Psoas muscle (tissue), 8 donors: ENCODE results near the gene CHP2. TPM values are rescaled to one million over a fixed set of nuclear protein-coding genes. Genes with fewer than 3 reads are reported as not detected.

Experiments used
- ATAC-seq, 4 donors: fragments of 200-7000 bp; cut with Tn5 transposase; one replicate each; pipeline ENCODE4 v1.9.1; 2020; ENCODE audit warnings: moderate library complexity in 3 of 4, mild to moderate bottlenecking in 2 of 4
- DNase-seq, 2 donors: peaks; one replicate each; pipeline ENCODE4 v3.0.0-alpha.2; 2020
- H3K27ac ChIP-seq: fragments of 200-600 bp; one replicate; pipeline ENCODE4 v1.8.0; 2022
- H3K27me3 ChIP-seq, 3 donors: fragments of 200-600 bp in 1 of 3; one replicate each; pipeline versions ENCODE4 v1.6.1 to v1.8.0; 2013 to 2022; ENCODE audit warnings: low read length in 2 of 3, mild to moderate bottlenecking in 2 of 3, moderate library complexity in 1 of 3; ENCODE audit not compliant: insufficient read depth in 3 of 3
- H3K36me3 ChIP-seq, 2 donors: fragments of 200-600 bp in 1 of 2; one replicate each; pipeline versions ENCODE4 v1.6.1 to v1.8.0; 2013 to 2022; ENCODE audit warnings: low read depth in 1 of 2, mild to moderate bottlenecking in 1 of 2, moderate library complexity in 1 of 2; ENCODE audit not compliant: insufficient read depth in 1 of 2
- H3K4me1 ChIP-seq: fragments of 200-600 bp; one replicate; pipeline ENCODE4 v1.8.0; 2022
- H3K4me3 ChIP-seq: fragments of 200-600 bp; one replicate; pipeline ENCODE4 v1.8.0; 2022; ENCODE audit warnings: mild to moderate bottlenecking
- H3K9me3 ChIP-seq: fragments of 200-600 bp; one replicate; pipeline ENCODE4 v1.8.0; 2022
- CTCF ChIP-seq: fragments of 200-600 bp; IDR thresholded peaks from one replicate; pipeline ENCODE4 v1.8.0; 2022; ENCODE audit warnings: antibody characterized with exemption
- WGBS, 3 donors: extraction: QIAGEN DNeasy Blood & Tissue Kit; methylation state at CpG; one replicate each; pipeline versions ENCODE4 v1.1.6 to v1.1.7; 2013; 5-methylcytosine and 5-hydroxymethylcytosine counted together
- intact Hi-C, 2 donors: fragments of 100-400 bp; cut with DNase I; formaldehyde crosslinking; loops; one replicate each; pipeline versions ENCODE4 v1.11.0 to v1.14.2; 2022
- long read RNA-seq, 2 donors: library from polyadenylated mRNA; unstranded; transcript quantifications; one replicate each; pipeline ENCODE4 v2.0.0, GENCODE V29; 2021
- polyA plus RNA-seq, 3 donors: library from polyadenylated mRNA; stranded (reverse); fragments of 200-250 nt; gene quantifications; one replicate each; pipeline ENCODE4 v1.2.3, GENCODE V29; 2013
- total RNA-seq, 4 donors: library from RNA; stranded (reverse); fragmentation: NEBNext Ultra II Directional in 2 of 4; extraction: Animal tissue kit (Norgen Biotek cat#: 25700) in 2 of 4; gene quantifications; one replicate each; pipeline versions ENCODE4 v1.2.1 to v1.2.4, GENCODE V29; 2021 to 2023
- donor health status: healthy with polysubstance abuse.
- donor health status: DM: no; HTN: no; CAD: no; lungs with moderate emphysema.
- donor health status: Bipolar disorder and iron deficiency.
- donor health status: healthy.
- donor health status: DM: yes; HTN: yes; CAD: no.
- donor health status: DM: no; HTN: no; CAD: no.
- donor health status: DM: no; HTN: no; CAD: no.
- donor health status: DM: yes; HTN: yes; CAD: no.

CHP2 gene
- not detected for total RNA-seq
- under 1 TPM in 2 of 3 donors, not detected in 1; 0.05 to 0.08 TPM for polyA plus RNA-seq
- long read RNA-seq, donor 1, result 0 reads
- long read RNA-seq, donor 2, result 0 reads

DNA sequence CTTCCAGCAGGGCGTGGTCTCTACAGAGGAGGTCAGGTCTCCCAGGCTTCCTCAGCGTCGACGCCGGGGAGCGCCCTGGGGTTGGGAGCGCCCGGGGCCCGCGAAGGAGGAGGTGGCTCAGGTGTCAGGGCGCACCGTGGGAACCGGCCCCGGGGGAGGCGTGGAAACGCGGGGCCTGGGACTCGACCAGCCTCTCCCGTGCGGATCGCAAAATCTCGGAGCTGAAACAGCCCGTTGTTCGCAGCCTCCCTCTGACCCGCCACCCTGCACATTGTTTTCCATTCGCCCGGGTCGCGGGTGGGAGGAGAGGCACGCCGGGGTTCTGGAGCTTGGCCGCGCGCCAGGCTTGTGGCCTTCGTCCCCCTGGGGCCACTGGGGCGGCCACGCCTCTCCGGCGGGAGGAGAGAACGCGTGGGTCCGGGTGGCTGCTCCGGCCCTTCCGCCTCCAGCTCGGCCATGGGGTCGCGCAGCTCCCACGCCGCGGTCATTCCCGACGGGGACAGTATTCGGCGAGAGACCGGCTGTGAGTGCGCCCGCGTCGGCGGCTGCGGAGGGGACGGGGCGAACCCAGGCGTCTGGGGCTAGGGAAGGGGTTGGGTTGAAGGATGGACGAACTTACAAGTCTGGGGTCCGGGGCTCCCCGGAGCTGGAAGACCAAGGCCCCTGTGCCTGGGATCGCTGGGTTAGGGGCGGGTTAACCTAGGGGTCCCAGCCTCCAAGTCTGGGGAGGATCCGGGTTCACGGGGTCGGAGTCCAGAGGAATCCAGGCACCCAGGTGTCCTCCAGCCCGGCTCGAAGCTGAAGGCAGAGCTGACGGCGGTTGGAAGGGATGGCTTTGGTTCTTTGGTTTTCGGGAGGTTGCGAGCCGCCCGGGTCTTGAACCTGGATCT is at the start of gene CHP2:
TSS of gene CHP2 (plus strand) at position 433 of the 890 bp plus-strand sequence. CDS start at position 457, 24 bp downstream.
- H3K4me3 ChIP-seq, result peak within 1 kb of the TSS; percentile 38
- intact Hi-C loops, result no loop called here
- H3K9me3 ChIP-seq, result no peaks in the 10 kb centered on the region
- TF ChIP-seq CTCF, result no peak
- H3K27me3 ChIP-seq, result peaks cover 0 to 53% (median 19%) of the 10 kb centered on the region in 3 donors
- H3K36me3 ChIP-seq, result no peaks in the 10 kb centered on the region
- WGBS, 3 donors, result 3 to 5% (median 4%) methylated on average over 62 to 80 of the region's 80 CpGs
- no peak for ATAC-seq
- no peaks in the 10 kb centered on the region for H3K4me1 ChIP-seq
- DNase-seq, result peak; percentile 21 to 53
- no peak within 1 kb of the TSS for H3K27ac ChIP-seq

GRCh38 chr16:23705517-23705902 is 49.3 kb upstream of the CHP2 start:
- WGBS, 3 donors, result 69 to 75% (median 71%) methylated on average over 2 of the region's 2 CpGs

DNA sequence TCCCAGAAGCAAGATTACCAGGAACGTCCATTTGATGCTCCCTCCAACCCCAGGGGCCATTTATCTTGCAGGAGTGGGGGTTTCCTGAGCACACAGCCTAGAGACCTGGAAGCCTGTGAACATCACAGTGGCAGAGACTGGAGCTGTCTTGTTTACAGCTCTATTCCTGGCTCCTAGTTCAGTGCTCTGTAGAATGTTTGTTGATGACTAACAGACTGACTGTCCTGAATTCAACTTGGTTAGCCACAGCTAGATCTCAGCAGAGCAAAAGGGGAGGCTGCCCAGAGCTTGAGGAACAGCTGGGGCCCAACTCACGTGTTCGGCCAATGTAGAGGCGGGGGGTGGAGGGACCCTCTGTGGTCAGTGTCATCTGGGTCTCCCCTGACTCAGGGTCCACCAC is 48.4 kb upstream of the CHP2 start:
- 65 to 77% (median 76%) methylated on average over 4 of the region's 4 CpGs for WGBS, 3 donors
- DNase-seq, result no peak
- peaks cover 0 to 3% (median under 1%) of the 10 kb centered on the region in 3 donors for H3K27me3 ChIP-seq

More at GRCh38 chr16:23705517-23705902, 49.3 kb upstream of the CHP2 start:
- intact Hi-C loops, result no loop called here
- peaks cover 17% of the 10 kb centered on the region for H3K9me3 ChIP-seq
- no peak for ATAC-seq
- peaks cover 0 to 3% (median 0%) of the 10 kb centered on the region in 3 donors for H3K27me3 ChIP-seq
- DNase-seq, result no peak
- no peaks in the 10 kb centered on the region for H3K4me1 ChIP-seq
- no peak overlapping the region for H3K4me3 ChIP-seq
- no peaks in the 10 kb centered on the region for H3K36me3 ChIP-seq
- H3K27ac ChIP-seq, result no peak overlapping the region
- TF ChIP-seq CTCF, result no peak

DNA sequence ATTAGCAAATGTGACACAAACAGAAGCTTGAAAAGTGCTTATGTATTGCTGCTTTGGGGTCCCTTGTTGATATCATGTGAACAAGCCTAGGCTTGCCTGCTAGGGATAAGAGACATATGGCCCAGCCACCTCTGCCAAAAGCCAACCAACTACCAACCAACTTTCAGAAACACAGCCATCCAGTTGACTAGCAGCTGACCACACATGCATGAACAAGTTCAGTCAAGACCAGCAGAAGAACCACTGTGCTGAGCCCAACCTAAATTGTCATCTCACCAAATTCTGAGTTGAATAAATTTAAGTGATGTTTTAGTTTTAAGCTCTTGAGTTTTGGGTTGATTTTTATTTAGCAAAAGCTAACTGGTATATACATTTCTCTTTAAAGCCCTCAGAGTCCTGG is 45.3 kb upstream of the CHP2 start:
- intact Hi-C loops, result no loop called here

More for the DNA sequence above, 48.4 kb upstream of the CHP2 start:
- Histone ChIP-seq H3K27ac (no peak overlapping the region), H3K9me3 (peaks cover 17% of the 10 kb centered on the region), H3K36me3 (no peaks in the 10 kb centered on the region), H3K4me1 (no peaks in the 10 kb centered on the region), H3K4me3 (no peak overlapping the region)
- intact Hi-C loops, result no loop called here
- no peak for TF ChIP-seq CTCF
- no peak for ATAC-seq

More for the DNA sequence above, 45.3 kb upstream of the CHP2 start:
- Histone ChIP-seq H3K27ac (no peak overlapping the region), H3K27me3 (peaks cover 0 to 28% (median 11%) of the 10 kb centered on the region in 3 donors), H3K4me1 (no peaks in the 10 kb centered on the region), H3K36me3 (no peaks in the 10 kb centered on the region), H3K9me3 (peaks cover 8% of the 10 kb centered on the region), H3K4me3 (no peak overlapping the region)
- DNase-seq (no peak), ATAC-seq (no peak)
- TF ChIP-seq CTCF, result no peak
